HG03342 (cell line): ENCODE results near the gene DGKH.
"Not testable (repeated sequence)": the region's sequence is repeated elsewhere in the genome, so short reads cannot be mapped to it uniquely, and the experiment has no call there.

Experiments used
- ATAC-seq: cut with Tn5 transposase; IDR thresholded peaks from one replicate; pipeline ENCODE4 v1.9.1; 2021; ENCODE audit warnings: mild to moderate bottlenecking, moderate library complexity; ENCODE audit not compliant: unreplicated experiment

Gene DGKH

DNA sequence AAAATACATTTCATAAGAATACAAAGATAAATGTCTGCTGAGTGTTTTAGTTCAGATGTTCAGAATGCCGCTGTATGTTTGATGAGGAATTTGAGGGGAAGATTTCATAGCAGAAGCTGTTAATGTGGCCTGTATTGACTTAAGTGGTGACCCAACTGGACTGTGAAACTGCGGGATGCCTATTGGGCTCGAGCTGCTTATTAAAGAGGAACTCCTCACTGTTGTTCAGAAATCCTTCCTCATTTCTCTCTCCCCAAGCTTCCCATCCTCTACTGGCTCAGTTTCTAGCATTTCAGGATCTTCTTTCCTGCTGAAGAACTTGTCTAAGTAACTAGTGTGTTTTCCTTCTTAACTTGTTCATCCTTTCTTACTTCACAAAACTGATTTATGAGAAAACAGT lies 20.4 kb downstream of the DGKH start:
- no peak for ATAC-seq

DNA sequence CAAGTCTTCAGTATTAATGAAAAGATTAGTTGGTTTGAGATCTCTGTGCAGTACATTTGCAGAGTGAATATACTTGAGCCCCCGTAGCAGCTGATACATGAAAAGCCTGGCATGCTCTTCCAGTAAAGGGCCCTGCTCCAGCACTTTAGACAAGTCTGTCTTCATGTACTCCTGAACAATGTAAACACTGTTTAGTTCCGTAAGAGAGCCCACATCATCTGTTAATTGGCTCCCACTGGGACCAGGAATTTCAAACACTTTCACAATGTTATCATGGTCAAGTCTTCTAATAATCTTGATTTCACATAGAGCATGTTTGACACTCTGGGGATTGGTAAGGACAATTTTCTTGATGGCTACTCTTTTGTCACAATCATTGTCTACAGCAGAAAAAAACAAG lies 22.2 kb downstream of the DGKH start:
- not testable (repeated sequence) for ATAC-seq

DNA sequence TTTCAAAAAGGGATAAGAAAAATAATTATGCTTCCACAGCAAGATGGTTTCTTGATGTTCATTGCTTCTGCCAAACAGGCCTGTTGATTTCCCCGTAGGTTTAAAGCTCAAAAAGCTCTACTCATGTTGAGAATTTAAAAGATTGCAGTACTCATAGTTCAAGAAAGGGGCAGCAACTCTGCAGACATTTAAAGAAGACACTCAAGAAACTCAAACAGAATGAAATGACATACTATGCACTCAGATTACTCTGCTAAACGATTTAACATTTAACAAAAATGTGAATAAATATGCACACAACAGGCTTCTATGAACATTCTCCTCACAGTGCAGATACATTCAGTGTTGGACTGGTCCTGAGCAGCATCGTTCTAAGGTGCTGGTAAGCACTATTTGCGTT lies 22.7 kb downstream of the DGKH start:
- not testable (repeated sequence) for ATAC-seq

DNA sequence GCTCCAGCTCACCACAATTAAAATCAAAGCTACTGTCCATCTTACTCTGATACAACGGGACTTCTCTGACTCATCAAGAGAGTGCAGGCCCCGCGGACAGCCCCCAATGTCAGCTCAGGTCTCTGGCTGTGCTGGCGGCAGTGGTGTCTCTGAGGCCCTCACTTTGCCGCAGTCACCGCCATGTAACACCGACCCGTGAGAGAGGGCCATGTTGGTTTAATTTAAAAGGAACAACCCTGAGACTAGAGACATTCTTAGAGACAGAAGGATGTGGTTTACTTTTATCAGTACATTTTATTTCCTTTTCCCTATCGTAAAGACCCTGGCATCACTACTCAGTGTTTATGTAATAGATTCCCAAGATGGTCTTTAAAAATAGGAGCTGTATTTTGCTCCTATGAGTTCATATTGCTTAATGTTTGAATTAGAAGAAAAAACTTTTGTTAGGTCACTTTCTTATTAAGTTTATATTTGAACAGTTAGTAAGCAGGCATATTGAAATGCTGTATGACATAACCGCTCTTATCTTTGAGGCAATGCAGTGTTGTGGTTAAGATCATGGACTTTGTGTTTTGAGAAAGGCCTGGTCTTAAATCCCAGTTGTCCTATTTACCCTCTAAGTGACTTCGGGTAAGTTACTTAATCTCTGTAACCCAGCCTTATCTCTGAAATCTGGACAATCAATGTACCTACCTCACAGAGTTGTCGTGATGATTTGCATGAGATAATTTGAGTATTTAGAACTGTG lies 23.4 kb downstream of the DGKH start:
- ATAC-seq = no peak

DNA sequence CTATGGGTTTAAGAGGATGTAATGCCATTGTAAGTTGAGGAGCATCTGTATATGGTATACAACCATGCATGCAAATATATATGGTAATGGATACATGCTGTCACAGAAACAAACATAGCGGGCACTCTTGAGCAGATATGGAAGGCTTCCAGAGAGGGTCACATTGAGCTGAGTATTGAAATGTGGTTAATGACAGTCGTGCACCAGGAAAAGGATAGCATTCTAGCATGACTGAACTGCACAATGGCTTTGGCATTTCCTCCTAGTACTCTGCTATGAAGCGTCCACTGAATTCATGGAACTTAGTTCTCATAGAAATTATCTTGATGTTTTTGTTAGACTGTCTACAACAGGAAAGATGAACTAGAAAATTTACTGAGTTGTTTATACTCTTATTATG lies 25.2 kb downstream of the DGKH start:
- ATAC-seq = no peak

DNA sequence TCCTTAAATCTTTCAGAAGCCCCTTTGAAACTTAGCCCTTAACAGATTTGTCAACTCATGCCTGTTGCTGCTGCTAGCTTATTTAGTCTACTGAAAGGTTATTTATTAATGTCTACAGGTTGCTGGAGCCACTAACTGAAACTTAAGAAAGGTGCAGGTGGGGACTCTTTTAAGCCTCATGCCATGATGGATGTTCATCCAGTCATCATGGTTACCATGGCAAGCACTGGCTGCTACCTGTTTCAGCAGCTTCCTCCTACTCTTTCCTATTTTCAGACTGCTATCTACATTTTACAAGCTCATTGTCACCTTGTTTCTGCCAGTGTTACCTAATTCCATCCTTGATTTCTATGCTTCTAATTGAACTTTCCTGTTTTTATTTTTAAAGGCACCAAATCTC lies 27.1 kb downstream of the DGKH start:
- ATAC-seq = no peak

DNA sequence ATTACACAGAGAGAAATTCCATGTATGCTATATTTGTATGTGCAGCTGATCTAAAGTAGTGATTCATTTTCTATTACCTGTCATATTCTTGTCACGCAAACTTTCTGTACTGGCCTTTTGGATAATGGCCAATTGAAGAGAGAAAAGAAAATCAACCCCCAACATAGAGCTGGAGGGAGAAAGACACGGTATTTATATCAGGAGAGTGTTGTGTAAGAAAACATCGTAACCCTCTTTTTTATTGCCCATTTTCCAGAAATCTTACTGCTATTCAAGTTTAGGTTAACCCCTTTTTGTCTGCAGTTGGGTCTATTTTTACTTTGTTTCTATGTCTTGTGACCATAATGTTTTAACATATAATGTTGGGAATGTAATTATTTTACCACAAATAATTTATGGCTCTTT lies 27.9 kb downstream of the DGKH start:
- no peak for ATAC-seq

DNA sequence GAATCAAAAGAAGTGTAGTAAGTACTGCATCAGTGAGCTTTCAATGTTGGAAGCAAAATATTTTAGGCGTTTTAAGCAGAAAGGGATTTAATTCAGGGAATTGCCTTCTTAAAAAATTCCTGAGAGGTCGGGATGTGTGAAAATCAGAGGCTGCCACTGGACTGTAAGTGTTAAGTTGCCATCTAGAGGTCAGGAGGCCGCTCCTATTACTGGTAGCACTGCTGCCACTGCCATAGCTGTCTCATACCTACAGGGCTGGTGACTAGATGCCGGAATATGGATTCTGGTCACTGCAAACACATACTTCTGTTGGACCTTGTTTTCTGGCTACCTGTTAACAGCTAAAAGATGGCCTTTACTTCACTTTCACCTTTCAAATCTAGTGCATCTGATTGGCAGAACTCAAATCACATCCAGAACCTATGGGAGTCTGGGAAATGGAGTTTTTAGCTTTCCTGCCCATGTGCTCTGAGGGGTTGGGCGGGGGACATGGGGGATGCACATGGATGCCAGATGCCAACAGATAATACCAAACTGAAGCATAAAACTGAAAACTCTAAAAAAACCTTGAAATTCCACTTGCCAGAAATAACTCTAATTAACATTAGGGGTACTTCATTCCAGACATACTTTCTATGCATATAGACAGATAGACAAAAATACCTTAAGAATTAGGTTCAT lies 29.8 kb downstream of the DGKH start:
- ATAC-seq = no peak

DNA sequence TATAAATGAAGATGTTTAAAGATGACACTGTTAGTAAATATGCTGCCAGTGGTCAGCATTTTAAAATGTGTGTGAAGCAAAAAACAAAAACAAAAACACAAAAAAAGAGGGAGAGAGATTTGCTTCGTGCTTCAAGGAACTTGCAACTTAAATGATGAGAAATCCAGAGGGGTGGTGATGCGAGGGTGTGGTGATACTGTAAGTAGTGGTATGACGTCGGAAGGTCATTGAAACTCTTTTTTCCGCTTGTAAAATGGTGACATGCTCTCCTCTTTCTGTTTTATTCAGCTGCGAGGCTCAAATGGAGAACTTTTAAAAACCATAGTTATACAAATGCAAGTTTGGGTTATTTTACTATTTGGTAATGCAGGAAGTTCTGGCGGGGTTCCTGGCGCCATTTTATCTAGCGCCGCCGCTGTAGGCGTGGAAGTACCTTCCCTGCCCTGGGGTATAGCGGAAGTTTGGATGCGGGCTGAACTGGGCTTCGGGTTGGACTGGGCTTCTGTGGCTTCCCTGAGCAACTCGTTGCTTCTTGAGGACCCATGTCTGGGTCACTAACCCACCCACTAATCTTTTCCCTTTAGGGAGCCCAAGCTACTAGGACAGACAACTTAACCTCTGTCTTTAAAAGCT lies 34.8 kb downstream of the DGKH start:
- no peak for ATAC-seq

DNA sequence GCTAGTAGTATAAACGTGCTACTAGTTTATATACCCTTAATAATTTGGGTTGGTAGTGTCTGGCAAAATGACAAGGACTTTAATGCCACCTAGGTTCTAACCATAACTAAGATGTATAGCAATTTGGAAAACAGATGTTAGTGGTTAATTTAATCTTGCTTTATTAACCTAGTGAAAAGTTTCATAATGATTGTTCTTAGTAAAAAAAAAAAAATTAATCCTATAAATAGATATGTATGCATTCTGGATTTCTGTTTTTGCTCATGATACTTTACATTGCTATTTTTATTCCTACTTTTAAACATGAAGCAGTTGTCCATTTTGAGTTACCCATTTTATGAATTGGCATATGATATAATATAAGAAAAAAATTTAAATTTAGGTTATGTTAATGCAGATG lies 36.3 kb downstream of the DGKH start:
- no peak for ATAC-seq

DNA sequence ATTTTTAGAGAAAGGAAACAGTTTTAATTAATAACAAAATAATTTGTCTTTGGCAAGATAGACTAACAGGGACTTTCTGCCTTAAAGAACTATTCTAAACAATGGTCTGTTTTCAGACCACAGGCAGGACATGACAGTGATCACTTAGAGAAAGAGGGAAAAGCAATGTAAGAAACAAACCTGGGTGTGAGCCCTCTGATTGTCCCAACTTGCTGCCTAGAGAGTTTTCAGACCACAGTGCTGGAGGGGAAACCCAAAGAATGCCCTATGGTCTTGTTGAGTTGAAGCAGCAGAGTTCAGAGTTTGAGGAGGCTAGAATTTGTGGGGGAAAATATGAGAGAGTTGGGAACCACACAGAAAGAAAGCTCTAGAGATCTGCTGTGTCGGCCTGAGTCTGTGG lies 38.1 kb downstream of the DGKH start:
- no peak for ATAC-seq

DNA sequence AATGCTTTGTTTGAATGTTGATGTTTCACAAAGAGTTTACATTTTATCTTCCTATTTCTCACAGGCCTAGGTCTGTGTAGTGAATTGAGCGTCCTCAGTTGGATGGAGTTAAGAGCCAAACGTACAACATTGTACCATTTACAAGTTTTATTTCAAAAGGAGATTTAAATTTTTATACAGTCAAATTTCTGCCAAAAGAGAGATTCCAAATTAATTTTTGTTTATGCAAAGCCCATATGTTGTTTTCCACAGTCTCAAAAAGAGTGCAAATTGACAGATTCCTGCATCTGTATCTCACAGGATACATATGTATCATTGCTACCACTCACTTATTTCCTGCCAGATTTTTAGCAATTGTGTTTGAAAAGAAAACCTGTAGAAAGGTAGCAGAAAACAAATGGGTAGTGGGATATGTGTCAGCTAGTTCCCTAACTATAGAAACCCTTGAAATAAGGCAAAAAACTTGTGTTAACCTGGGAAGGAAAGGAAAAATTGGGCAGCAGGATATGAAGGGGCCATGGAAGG lies 46.1 kb downstream of the DGKH start:
- ATAC-seq = no peak

DNA sequence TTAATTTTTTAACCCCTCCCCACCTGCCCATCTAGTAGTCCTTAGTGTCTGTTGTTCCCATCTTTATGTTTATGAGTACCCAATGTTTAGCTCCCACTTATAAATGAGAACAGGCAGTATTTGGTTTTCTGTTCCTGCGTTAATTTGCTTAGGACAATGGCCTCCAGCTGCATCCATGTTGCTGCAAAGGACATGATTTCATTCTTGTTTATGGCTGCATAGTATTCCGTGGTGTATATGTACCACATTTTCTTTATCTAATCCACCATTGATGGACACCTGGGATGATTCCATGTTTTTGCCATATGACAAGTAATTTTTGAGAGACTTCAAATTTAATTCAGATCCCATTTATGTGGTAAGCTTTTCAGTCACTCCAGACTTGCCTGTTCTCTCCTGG lies 47.8 kb downstream of the DGKH start:
- ATAC-seq = not testable (repeated sequence)

DNA sequence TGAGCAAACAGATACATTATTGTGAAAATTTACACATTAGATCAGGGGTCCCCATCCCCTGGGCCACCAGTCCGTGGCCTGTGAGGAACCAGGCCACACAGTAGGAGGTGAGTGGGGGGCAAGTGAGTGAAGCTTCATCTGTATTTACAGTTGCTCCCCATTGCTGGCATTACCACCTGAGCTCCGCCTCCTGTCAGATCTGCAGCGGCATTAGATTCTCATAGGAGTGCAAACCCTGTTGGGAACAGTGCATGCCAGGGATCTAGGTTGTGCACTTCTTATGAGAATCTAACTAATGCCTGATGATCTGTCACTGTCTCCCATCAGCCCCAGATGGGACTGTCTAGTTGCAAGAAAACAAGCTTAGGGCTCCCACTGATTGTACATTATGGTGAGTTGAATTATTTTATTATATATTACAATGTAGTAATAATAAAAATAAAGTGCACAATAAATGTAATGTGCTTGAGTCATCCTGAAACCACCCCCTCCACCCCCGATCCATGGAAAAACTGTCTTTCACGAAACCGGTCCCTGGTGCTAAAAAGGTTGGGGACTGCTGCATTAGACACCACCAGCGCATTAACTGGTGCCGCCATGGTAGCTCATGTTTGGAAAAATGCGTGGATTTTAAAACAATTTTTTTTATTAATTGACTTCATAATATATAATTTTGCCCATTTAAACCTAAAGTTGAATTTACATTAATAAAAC lies 51.7 kb downstream of the DGKH start:
- no peak for ATAC-seq

DNA sequence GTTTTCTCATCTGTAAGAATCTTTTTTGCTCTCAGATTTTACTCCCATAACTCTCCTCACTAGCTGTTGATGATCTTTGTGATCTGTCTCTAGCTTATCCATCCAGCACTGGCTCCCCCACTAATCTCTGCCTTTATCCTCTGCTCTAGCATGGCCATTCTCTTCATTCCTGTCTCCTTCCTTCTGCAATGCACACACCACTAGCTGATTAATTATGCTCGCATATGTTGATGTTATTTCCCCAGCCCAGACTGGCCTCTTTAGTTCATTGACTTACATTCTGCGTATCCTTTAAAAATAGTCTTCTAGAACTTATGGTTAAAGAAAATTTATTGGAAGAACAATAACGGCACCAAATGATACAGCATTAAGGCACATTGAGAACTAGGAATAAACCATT lies 52.5 kb downstream of the DGKH start:
- no peak for ATAC-seq

DNA sequence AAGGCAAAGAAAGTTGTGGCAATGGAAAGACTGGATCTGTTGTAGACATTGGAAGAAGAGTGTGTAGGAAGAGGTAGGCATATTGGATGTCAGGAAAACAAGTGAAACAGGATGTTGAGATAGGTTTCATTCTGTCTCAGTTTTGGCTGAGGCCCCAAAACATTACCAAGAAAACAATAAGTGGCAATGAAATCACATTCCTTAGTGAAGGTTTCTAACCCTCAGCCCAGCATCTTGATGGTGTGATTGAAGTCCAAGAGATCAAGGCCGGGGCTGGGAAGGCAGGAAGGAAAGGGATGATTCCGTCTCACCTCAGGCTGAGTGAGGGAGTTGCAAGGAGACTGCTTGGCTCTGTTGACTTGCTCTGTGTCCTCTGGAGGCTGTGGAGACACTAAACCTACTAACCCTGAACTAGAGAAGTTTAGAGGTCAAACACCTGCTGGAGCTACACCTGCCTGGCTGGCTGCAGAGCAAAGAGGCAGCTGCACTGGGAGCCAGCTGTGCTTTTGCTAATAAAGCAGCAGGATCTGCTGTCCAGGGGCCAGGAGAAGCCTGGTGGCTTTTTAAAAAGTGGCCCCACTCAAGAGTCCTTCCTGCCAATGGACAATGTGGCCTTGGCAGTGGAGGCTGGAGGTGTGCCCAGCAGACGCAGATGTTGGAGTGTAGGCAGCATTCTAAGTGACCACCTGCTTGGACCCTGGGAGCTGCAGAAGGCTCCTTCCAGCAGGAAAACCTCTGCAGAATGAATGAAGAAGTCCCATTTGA lies 53.6 kb downstream of the DGKH start:
- ATAC-seq = no peak

DNA sequence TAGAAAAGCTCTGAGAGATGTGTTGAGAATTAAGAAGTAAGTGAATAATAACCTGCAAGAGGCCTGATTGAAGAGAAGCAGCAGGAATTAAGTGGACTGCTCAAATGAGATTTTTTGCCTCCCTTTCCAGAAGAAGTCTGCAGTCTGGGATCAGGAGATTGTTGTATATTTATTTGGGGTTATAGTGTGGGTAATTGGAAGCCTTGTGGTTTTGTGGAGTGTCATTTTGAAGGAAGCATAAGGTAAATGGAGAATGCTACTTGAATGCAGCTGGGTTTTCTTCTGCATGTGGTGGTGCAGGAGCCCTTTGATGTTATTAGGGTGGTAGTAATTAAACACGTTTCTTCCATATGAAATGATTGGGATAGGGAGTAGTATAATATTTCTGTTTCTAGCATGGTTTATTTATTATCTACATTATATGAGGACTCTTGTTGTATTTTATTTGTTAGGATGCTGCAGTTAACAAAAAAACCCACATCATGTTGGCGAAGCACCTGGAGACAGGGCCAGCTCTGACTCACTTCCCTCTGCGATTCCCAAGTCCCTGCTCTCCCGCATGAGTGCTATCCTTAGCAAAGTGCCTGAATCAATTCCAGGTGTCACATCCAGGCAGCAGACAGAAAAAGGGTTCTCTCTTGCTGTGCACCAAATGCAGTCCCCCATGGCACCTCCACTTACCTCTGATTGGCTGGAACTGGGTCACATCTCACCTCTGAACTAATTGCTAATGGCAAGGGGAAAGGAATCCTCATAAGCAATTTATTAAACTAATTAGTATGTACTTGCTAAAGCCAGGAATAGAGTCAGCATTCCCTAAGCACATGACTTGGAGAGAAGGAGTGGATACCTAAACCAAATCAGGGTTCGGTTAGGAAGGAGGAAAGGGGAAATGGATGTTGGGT lies 54.8 kb downstream of the DGKH start:
- no peak for ATAC-seq

DNA sequence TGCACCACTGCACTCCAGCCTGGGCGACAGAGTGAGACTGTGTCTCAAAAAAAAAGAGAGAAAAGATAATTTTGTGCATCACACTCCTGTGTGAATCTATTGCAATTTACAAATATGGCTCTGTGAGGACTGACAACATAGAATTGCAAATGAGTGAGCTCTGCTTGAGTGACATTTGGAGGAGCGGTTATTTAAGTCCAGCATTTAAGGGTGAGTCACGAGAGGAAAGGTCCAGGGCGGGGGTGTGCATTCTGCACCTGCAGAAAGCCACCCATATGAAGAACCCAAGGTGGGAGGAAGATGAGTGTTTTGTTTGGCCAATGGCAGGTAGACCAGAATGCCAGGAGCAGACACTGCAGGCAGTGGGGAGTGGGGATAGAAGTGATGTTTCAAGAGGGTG lies 58.5 kb downstream of the DGKH start:
- no peak for ATAC-seq

DNA sequence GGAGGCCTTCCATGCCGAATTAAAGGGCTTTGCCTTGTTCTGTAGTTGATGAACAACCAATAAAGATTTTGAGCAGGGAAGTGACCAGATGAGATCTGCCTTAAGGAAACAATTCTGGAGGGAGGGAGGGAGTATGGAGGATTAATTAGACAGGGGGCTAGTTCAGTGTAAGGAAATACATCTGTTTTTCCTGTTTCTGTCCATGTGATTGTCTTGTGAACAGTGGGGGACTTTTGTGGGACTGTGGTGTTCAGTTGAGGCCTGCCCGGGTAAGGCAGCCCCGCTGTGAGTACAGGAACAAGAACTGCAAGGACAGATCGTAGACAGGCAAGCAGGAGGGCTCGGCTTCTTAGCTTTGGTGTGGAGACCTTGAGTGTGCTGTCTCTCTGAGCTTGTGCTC lies 59.0 kb downstream of the DGKH start:
- no peak for ATAC-seq

DNA sequence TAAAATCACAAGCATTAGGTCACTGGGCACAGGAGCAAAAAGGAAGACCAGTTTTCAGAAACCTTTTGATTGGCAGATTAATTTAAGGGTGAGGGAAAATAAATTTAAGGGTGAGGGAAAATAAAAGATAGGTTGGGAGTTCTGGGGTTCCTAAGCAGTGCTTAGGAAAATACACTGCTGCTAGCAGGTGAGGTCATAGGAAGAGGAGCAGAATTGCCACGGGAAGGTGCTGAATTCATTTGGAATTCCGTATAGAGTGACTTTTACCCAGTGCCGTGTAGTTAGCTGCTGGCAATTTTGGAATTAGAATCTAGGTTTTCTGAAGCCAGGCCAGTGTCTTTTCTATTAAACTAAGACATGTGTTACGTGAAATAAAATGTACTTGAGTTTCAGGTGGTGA lies 59.8 kb downstream of the DGKH start:
- no peak for ATAC-seq
